ENCODE data around the gene ASTL.

- no peak for TF ChIP-seq CTCF (IDR thresholded peaks at IDR 0.05 in 4 of 5, conservative IDR thresholded peaks at IDR 0.05 in 1 of 5)
- TF ChIP-seq POLR2A (IDR thresholded peaks at IDR 0.05), result no peak
Observed at GRCh38 chr2:96095116-96095636, 43.1 kb downstream of the ASTL start.

All from gastrocnemius medialis (tissue), 4 donors.